Measurements from ENCODE around the gene ZFAND3.

GRCh38 chr6:37974943-37975342 is 155.4 kb downstream of the ZFAND3 start:
- TF ChIP-seq EZH2 (IDR thresholded peaks at IDR 0.05; ENCODE audit: borderline replicate concordance, low read depth, low read length, severe bottlenecking) (no peak), CTCF (IDR thresholded peaks at IDR 0.05; ENCODE audit: borderline replicate concordance, extremely low read depth, low read length, poor library complexity, severe bottlenecking) (no peak)
